ENCODE measurements around the gene KIF13A. TPM values are rescaled to one million over a fixed set of nuclear protein-coding genes. Genes with fewer than 3 reads are reported as not detected.

The KIF13A gene
- total and polyA plus RNA-seq, 4 donors, result 4.3 to 28.1 (median 10.6) TPM

- Histone ChIP-seq H3K9me3 (ENCODE audit: control insufficient read depth in 4 of 4, low read length in 3 of 4) (no peaks in the 10 kb centered on the region), H3K9ac (ENCODE audit: low read depth in 1 of 2, low read length in 2 of 2) (no peak overlapping the region), H3K27ac (ENCODE audit: low read depth in 1 of 2, low read length in 2 of 2) (no peak overlapping the region), H3K36me3 (ENCODE audit: control insufficient read depth in 4 of 4, insufficient read depth in 3 of 4, low read depth in 1 of 4, low read length in 3 of 4) (peaks cover 6 to 36% (median 30%) of the 10 kb centered on the region in 4 donors), H3K4me3 (ENCODE audit: low read depth in 1 of 3, low read length in 3 of 3) (no peak overlapping the region), H3K4me1 (ENCODE audit: control insufficient read depth in 4 of 4, insufficient read depth in 4 of 4, low read length in 3 of 4) (no peaks in the 10 kb centered on the region), H3K27me3 (ENCODE audit: control insufficient read depth in 4 of 4, insufficient read depth in 4 of 4, low read length in 3 of 4) (no peaks in the 10 kb centered on the region)
- 73% methylated on average over 4 of the region's 4 CpGs for WGBS
- TF ChIP-seq FOXA2 (IDR thresholded peaks at IDR 0.05), result no peak
- no peak for TF ChIP-seq REST (IDR thresholded peaks at IDR 0.05)
- no peak for DNase-seq (ENCODE audit: low spot score)
Observed at GRCh38 chr6:17831135-17831534, 156.3 kb downstream of the KIF13A start.

GRCh38 chr6:17829905-17830304 lies 157.5 kb downstream of the KIF13A start:
- WGBS, result 91% methylated on average over 3 of the region's 3 CpGs
- TF ChIP-seq HNF4A (conservative IDR thresholded peaks at IDR 0.05) (no peak), REST (IDR thresholded peaks at IDR 0.05) (no peak), MAX (IDR thresholded peaks at IDR 0.05) (no peak), JUND (IDR thresholded peaks at IDR 0.05) (no peak), FOXA1 (IDR thresholded peaks at IDR 0.05) (no peak), NR2F2 (IDR thresholded peaks at IDR 0.05) (no peak), ATF3 (IDR thresholded peaks at IDR 0.05) (no peak), ZBTB33 (IDR thresholded peaks at IDR 0.05) (no peak), TAF1 (conservative IDR thresholded peaks at IDR 0.05) (no peak), RXRA (IDR thresholded peaks at IDR 0.05) (no peak), GABPA (IDR thresholded peaks at IDR 0.05 in 1 of 2, conservative IDR thresholded peaks at IDR 0.05 in 1 of 2) (no peak)
- Histone ChIP-seq H3K27ac (ENCODE audit: low read depth in 1 of 2, low read length in 2 of 2) (no peak overlapping the region), H3K36me3 (ENCODE audit: control insufficient read depth in 4 of 4, insufficient read depth in 3 of 4, low read depth in 1 of 4, low read length in 3 of 4) (peaks cover 6 to 49% (median 39%) of the 10 kb centered on the region in 4 donors), H3K4me1 (ENCODE audit: control insufficient read depth in 4 of 4, insufficient read depth in 4 of 4, low read length in 3 of 4) (no peaks in the 10 kb centered on the region), H3K9ac (ENCODE audit: low read depth in 1 of 2, low read length in 2 of 2) (no peak overlapping the region), H3K27me3 (ENCODE audit: control insufficient read depth in 4 of 4, insufficient read depth in 4 of 4, low read length in 3 of 4) (no peaks in the 10 kb centered on the region), H3K4me3 (ENCODE audit: low read depth in 1 of 3, low read length in 3 of 3) (no peak overlapping the region), H3K9me3 (ENCODE audit: control insufficient read depth in 4 of 4, low read length in 3 of 4) (no peaks in the 10 kb centered on the region)
- DNase-seq (ENCODE audit: low spot score), result no peak
